ENCODE data around the gene TANGO2. TPM values are rescaled to one million over a fixed set of nuclear protein-coding genes. Genes with fewer than 3 reads are reported as not detected.

Gene TANGO2
- total RNA-seq, 2 experiments from 2014 or later, result 15.7 to 18.3 TPM

DNA sequence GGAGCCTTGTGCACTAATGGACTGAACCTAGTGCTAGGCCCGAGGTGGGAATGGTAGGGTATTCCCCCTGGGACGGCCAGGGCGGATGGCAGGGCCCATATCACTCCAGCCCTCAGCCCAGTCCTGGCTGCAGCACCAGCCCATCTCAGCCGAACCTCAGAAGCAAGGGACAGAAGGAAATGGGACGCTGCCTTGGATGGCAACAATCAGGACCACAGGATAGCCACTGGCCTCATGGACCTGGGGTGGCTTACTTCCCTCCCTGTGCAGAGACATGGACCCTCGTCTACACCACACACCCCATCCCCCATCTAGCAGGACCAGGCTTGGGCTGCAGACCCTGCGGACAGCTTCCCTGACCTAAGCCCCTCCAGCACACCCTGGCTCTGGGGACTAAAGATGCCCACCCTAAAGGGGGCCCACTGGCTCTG is 28.4 kb upstream of the TANGO2 start:
- no peaks in the 10 kb centered on the region for H3K4me1 Mint-ChIP-seq (ENCODE audit: low read depth)
- no peak overlapping the region for H3K4me3 Mint-ChIP-seq
- ChIA-PET POLR2A (interaction anchor here (1.4 kb wide), 1 partner anchor 22 kb away, joined by 3 read pairs; no protein-coding TSS in a partner anchor), CTCF (no interaction called here)
- H3K27ac Mint-ChIP-seq, result no peak overlapping the region
- no peak for TF ChIP-seq CTCF (IDR thresholded peaks at IDR 0.05)
- intact Hi-C loops (cut with micrococcal nuclease), result no loop called here
- no peaks in the 10 kb centered on the region for H3K36me3 Mint-ChIP-seq (ENCODE audit: low read depth)
- H3K9me3 Mint-ChIP-seq, result no peaks in the 10 kb centered on the region
- ATAC-seq, result no peak
- no peak for DNase-seq
- no peaks in the 10 kb centered on the region for H3K27me3 Mint-ChIP-seq

- Mint-ChIP-seq H3K27me3 (no peaks in the 10 kb centered on the region), H3K9me3 (no peaks in the 10 kb centered on the region), H3K36me3 (ENCODE audit: low read depth) (no peaks in the 10 kb centered on the region), H3K4me1 (ENCODE audit: low read depth) (no peaks in the 10 kb centered on the region), H3K4me3 (no peak overlapping the region), H3K27ac (no peak overlapping the region)
- POLR2A ChIA-PET, result no interaction called here
- no peak for TF ChIP-seq CTCF (IDR thresholded peaks at IDR 0.05)
- intact Hi-C loops (cut with micrococcal nuclease), result no loop called here
- DNase-seq (no peak), ATAC-seq (no peak)
- CTCF ChIA-PET, result no interaction called here
Measured at GRCh38 chr22:19992921-19993355, 28.0 kb upstream of the TANGO2 start.

GRCh38 chr22:19993926-19994325 is 27.0 kb upstream of the TANGO2 start:
- H3K4me3 Mint-ChIP-seq, result no peak overlapping the region
- DNase-seq, result no peak
- no peaks in the 10 kb centered on the region for H3K9me3 Mint-ChIP-seq
- POLR2A ChIA-PET, result no interaction called here
- H3K27me3 Mint-ChIP-seq, result no peaks in the 10 kb centered on the region
- CTCF ChIA-PET, result no interaction called here
- no peaks in the 10 kb centered on the region for H3K36me3 Mint-ChIP-seq (ENCODE audit: low read depth)
- no peak for ATAC-seq
- intact Hi-C loops (cut with micrococcal nuclease), result no loop called here
- H3K4me1 Mint-ChIP-seq (ENCODE audit: low read depth), result no peaks in the 10 kb centered on the region
- H3K27ac Mint-ChIP-seq, result no peak overlapping the region
- TF ChIP-seq CTCF (IDR thresholded peaks at IDR 0.05), result no peak

GRCh38 chr22:19994851-19995610 is 25.9 kb upstream of the TANGO2 start:
- no peak overlapping the region for H3K27ac Mint-ChIP-seq
- no peak for TF ChIP-seq CTCF (IDR thresholded peaks at IDR 0.05)
- H3K4me1 Mint-ChIP-seq (ENCODE audit: low read depth), result no peaks in the 10 kb centered on the region
- no peaks in the 10 kb centered on the region for H3K9me3 Mint-ChIP-seq
- H3K27me3 Mint-ChIP-seq, result no peaks in the 10 kb centered on the region
- no peaks in the 10 kb centered on the region for H3K36me3 Mint-ChIP-seq (ENCODE audit: low read depth)
- intact Hi-C loops (cut with micrococcal nuclease), result no loop called here
- no peak for ATAC-seq
- CTCF ChIA-PET, result no interaction called here
- no peak overlapping the region for H3K4me3 Mint-ChIP-seq
- POLR2A ChIA-PET, result no interaction called here
- no peak for DNase-seq

DNA sequence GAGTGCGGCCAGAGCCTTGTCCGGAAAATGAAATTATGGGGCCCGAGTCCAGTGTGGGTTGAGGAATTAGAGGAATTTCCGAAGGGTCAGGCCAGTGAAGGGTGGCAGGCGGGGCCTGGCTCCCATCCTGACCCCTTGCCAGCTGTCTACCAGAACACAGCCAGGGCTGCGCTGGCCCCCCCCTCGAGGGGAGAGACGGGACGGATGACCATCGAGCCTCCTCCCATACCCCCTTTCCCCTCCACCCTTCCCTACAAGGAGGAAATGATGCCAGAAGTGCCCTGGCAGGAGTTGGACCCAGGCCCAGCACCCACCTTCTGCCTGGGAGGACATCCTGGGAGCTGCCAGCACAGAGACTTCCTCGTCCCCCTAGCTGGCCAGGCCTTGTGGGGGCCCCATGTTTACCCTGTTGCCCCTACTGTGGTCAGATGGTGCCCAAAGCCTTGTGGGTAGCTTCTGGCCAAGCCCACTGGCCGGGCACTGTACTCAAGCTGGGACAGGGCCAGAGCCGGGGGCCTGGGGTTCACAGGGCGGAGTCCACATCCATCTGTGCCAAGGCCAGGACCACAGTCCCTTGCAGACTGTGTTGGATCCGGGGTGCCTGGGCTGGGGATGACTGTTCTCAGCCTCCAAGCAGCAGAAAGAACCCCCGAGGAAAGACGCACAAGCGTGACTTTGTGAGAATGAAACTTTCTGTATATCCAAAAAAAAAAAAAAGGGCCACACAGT is 25.1 kb upstream of the TANGO2 start:
- POLR2A ChIA-PET, result no interaction called here
- CTCF ChIA-PET, result no interaction called here
- ATAC-seq (no peak), DNase-seq (no peak)
- Mint-ChIP-seq H3K27ac (no peak overlapping the region), H3K36me3 (ENCODE audit: low read depth) (no peaks in the 10 kb centered on the region), H3K4me3 (no peak overlapping the region), H3K4me1 (ENCODE audit: low read depth) (no peaks in the 10 kb centered on the region), H3K27me3 (no peaks in the 10 kb centered on the region), H3K9me3 (no peaks in the 10 kb centered on the region)
- no peak for TF ChIP-seq CTCF (IDR thresholded peaks at IDR 0.05)
- intact Hi-C loops (cut with micrococcal nuclease), result no loop called here

Measured in activated CD8-positive, alpha-beta T cell treated with anti-CD3 and anti-CD28 coated beads for 36 hours (primary cell).